HepG2 (cell line): ENCODE data around the gene SLC34A3. TPM values are rescaled to one million over a fixed set of nuclear protein-coding genes. Genes with fewer than 3 reads are reported as not detected.
A peak's percentile ranks its signal among the peaks of the same experiment; 100 is the strongest.

Experiments used
- ATF1 ChIP-seq: IDR thresholded peaks from 2 replicates; pipeline ENCODE4 v1.6.1; 2016; ENCODE audit warnings: mild to moderate bottlenecking, control low read depth
- ATF2 ChIP-seq: sonication (generic); formaldehyde crosslinking; IDR thresholded peaks from 2 replicates; pipeline ENCODE4 v1.4.0; 2020; ENCODE audit warnings: missing genetic modification reagents
- BRD4 ChIP-seq: sonication (generic); formaldehyde crosslinking; IDR thresholded peaks from 2 replicates; pipeline ENCODE4 v1.4.0; 2020; ENCODE audit warnings: missing genetic modification reagents
- CCDC6 ChIP-seq: sonication (generic); formaldehyde crosslinking; IDR thresholded peaks from 2 replicates; pipeline ENCODE4 v1.8.1; 2022; ENCODE audit warnings: mild to moderate bottlenecking, missing genetic modification reagents, moderate library complexity
- HOXA5 ChIP-seq: sonication (generic); formaldehyde crosslinking; IDR thresholded peaks from 2 replicates; pipeline ENCODE4 v1.4.0; 2020; ENCODE audit warnings: missing genetic modification reagents
- IKZF5 ChIP-seq: IDR thresholded peaks from 2 replicates; pipeline ENCODE4 v1.6.1; 2018; ENCODE audit warnings: missing genetic modification reagents, mild to moderate bottlenecking, missing compliant biosample characterization
- NR2C2 ChIP-seq: sonication (generic); formaldehyde crosslinking; IDR thresholded peaks from 2 replicates; pipeline ENCODE4 v1.4.0; 2020; ENCODE audit warnings: missing genetic modification reagents, mild to moderate bottlenecking, moderate library complexity, borderline replicate concordance
- NR2F6 ChIP-seq, 2 experiments: IDR thresholded peaks; 2 replicates each; pipeline ENCODE4 v1.6.1; 2016; ENCODE audit warnings: antibody characterized with exemption in 1 of 2, mild to moderate bottlenecking in 1 of 2
- POLR2A ChIP-seq, 2 experiments: IDR thresholded peaks; 2 replicates each; pipeline ENCODE4 v1.6.1; 2011; ENCODE audit warnings: low read depth in 2 of 2, low read length in 2 of 2, mild to moderate bottlenecking in 1 of 2, moderate library complexity in 1 of 2; ENCODE audit not compliant: insufficient read depth in 1 of 2
- SALL1 ChIP-seq: sonication (generic); formaldehyde crosslinking; IDR thresholded peaks from 2 replicates; pipeline ENCODE4 v1.8.0; 2022; ENCODE audit warnings: mild to moderate bottlenecking, missing genetic modification reagents
- SP1 ChIP-seq, 2 experiments: fragments of 450-650 bp in 1 of 2; sonication (generic) in 1 of 2; formaldehyde crosslinking in 1 of 2; IDR thresholded peaks; 2 replicates each; pipeline versions ENCODE4 v1.4.0 to v1.6.1; 2016 to 2020; ENCODE audit warnings: missing genetic modification reagents in 1 of 2
- TIGD3 ChIP-seq: sonication (generic); formaldehyde crosslinking; IDR thresholded peaks from 2 replicates; pipeline ENCODE4 v1.5.1; 2020; ENCODE audit warnings: mild to moderate bottlenecking, missing genetic modification reagents, borderline replicate concordance
- ZC3H13 ChIP-seq: sonication (generic); formaldehyde crosslinking; IDR thresholded peaks from 2 replicates; pipeline ENCODE4 v1.8.1; 2023; ENCODE audit warnings: mild to moderate bottlenecking, missing genetic modification reagents, moderate library complexity
- ZFP91 ChIP-seq: sonication (generic); formaldehyde crosslinking; IDR thresholded peaks from 2 replicates; pipeline ENCODE4 v1.9.0; 2022; ENCODE audit warnings: missing genetic modification reagents, mild to moderate bottlenecking, borderline replicate concordance
- ZNF121 ChIP-seq: sonication (generic); formaldehyde crosslinking; IDR thresholded peaks from 2 replicates; pipeline ENCODE4 v1.5.0; 2020; ENCODE audit warnings: mild to moderate bottlenecking, missing genetic modification reagents
- ZNF234 ChIP-seq: sonication (generic); formaldehyde crosslinking; conservative IDR thresholded peaks from 2 replicates; pipeline ENCODE4 v1.5.1; 2020; ENCODE audit warnings: mild to moderate bottlenecking, missing genetic modification reagents
- ZNF432 ChIP-seq: sonication (generic); formaldehyde crosslinking; IDR thresholded peaks from 2 replicates; pipeline ENCODE4 v1.5.0; 2020; ENCODE audit warnings: missing genetic modification reagents, mild to moderate bottlenecking, borderline replicate concordance
- ZNF567 ChIP-seq: sonication (generic); formaldehyde crosslinking; IDR thresholded peaks from 2 replicates; pipeline ENCODE4 v1.8.1; 2023; ENCODE audit warnings: mild to moderate bottlenecking, missing genetic modification reagents, borderline replicate concordance
- ZNF615 ChIP-seq: sonication (generic); formaldehyde crosslinking; IDR thresholded peaks from 2 replicates; pipeline ENCODE4 v1.5.0; 2020; ENCODE audit warnings: mild to moderate bottlenecking, missing genetic modification reagents, borderline replicate concordance
- ZNF678 ChIP-seq: sonication (generic); formaldehyde crosslinking; IDR thresholded peaks from 2 replicates; pipeline ENCODE4 v1.4.0; 2020; ENCODE audit warnings: mild to moderate bottlenecking, missing genetic modification reagents
- ZNF75D ChIP-seq: sonication (generic); formaldehyde crosslinking; IDR thresholded peaks from 2 replicates; pipeline ENCODE4 v1.8.1; 2023; ENCODE audit warnings: missing genetic modification reagents, mild to moderate bottlenecking, borderline replicate concordance
- ZNF781 ChIP-seq: sonication (generic); formaldehyde crosslinking; IDR thresholded peaks from 2 replicates; pipeline ENCODE4 v1.5.1; 2020; ENCODE audit warnings: borderline replicate concordance, mild to moderate bottlenecking, missing genetic modification reagents; ENCODE audit errors: not compliant biosample characterization
- ZNF891 ChIP-seq: sonication (generic); formaldehyde crosslinking; IDR thresholded peaks from 2 replicates; pipeline ENCODE4 v1.5.0; 2020; ENCODE audit warnings: mild to moderate bottlenecking, missing genetic modification reagents
- polyA plus RNA-seq, 8 experiments: library from polyadenylated mRNA; depleted of rRNA in 3 of 8; stranded (reverse) in 7 of 8; unstranded in 1 of 8; fragments of >200 nt; fragmentation: Illumina TruSeq in 4 of 8; extraction: Trizol in 4 of 8; gene quantifications; 2 replicates each; pipeline versions ENCODE4 v1.2.1 to v1.2.3, GENCODE V29; 2011 to 2016; ENCODE audit warnings: low read depth in 4 of 8, missing spikeins in 1 of 8, mixed read lengths in 1 of 8; ENCODE audit not compliant: insufficient read depth in 1 of 8
- total RNA-seq, 5 experiments: library from RNA; depleted of rRNA; stranded (reverse); fragments of >200 nt; fragmentation: Illumina TruSeq; extraction: Trizol; gene quantifications; 2 replicates each; pipeline ENCODE4 v1.2.3, GENCODE V29; 2016; ENCODE audit warnings: low read depth in 1 of 5

The SLC34A3 gene
- total and polyA plus RNA-seq, 2 of the 13 experiments (the other 11 are each of a cell fraction or from before 2014, with no cell fraction given), result 0.07 to 1.0 TPM

GRCh38 chr9:137205126-137206069 is 25.3 kb upstream of the SLC34A3 start, which contains the start of the genes NDOR1 and TMEM203 (continued):
- TF ChIP-seq NR2F6 (IDR thresholded peaks at IDR 0.05), result no peak
- TF ChIP-seq NR2F6 (CRISPR knock-in tag; IDR thresholded peaks at IDR 0.05), result 0 out of 2 replicates have a peak, but pooled peaks have one; percentile 38
- TF ChIP-seq ZNF891 (CRISPR knock-in tag), result 0 out of 2 replicates have a peak, but pooled peaks have one; percentile 44
- peak; percentile 47; the same call in 1 of the 2 replicates for TF ChIP-seq CCDC6 (CRISPR knock-in tag)
- no peak for TF ChIP-seq ZNF615 (CRISPR knock-in tag)
- 0 out of 2 replicates have a peak, but pooled peaks have one; percentile 14 for TF ChIP-seq ZNF121
- no peak; the same call in 1 of the 2 replicates for TF ChIP-seq ZNF567 (CRISPR knock-in tag)
- TF ChIP-seq HOXA5 (CRISPR knock-in tag), result peak; percentile 73; the same call in 1 of the 2 replicates
- TF ChIP-seq BRD4, result peak; percentile 67; the same call in 1 of the 2 replicates
- peak; percentile 76; the same call in 1 of the 2 replicates for TF ChIP-seq IKZF5 (CRISPR knock-in tag)
- TF ChIP-seq ZFP91 (CRISPR knock-in tag), result peak; percentile 54; the same call in 1 of the 2 replicates
- peak; percentile 73 for TF ChIP-seq NR2C2 (CRISPR knock-in tag)
- peak; percentile 77 for TF ChIP-seq SALL1 (CRISPR knock-in tag)
- TF ChIP-seq ATF2 (CRISPR knock-in tag), result peak; percentile 62; the same call in 1 of the 2 replicates
- TF ChIP-seq SP1 (IDR thresholded peaks at IDR 0.05), result no peak
- TF ChIP-seq SP1 (CRISPR knock-in tag; IDR thresholded peaks at IDR 0.05), result peak; percentile 80
- peak; percentile 63 for TF ChIP-seq ZNF781
- no peak for TF ChIP-seq ZNF75D (CRISPR knock-in tag)
- no peak; the same call in 1 of the 2 replicates for TF ChIP-seq TIGD3
- TF ChIP-seq ZNF678 (CRISPR knock-in tag), result no peak
- TF ChIP-seq POLR2A (IDR thresholded peaks at IDR 0.05; ENCODE audit: insufficient read depth in 1 of 2, low read depth in 2 of 2, low read length in 2 of 2), result peak in 1 of 2 experiments; percentile 72; a peak in 2 of 4 replicates
- TF ChIP-seq ZNF432, result no peak
- TF ChIP-seq ZC3H13 (CRISPR knock-in tag), result no peak
- peak; percentile 96 for TF ChIP-seq ATF1 (CRISPR knock-in tag)
- 0 out of 2 replicates have a peak, but pooled peaks have one; percentile 41 for TF ChIP-seq ZNF234
